Heart left ventricle (tissue), 13 donors: ENCODE data around the gene SIN3A.

ENCODE experiments used
- CTCF ChIP-seq, 12 donors: fragments of 200-600 bp; sonication (generic) in 4 of 12; IDR thresholded peaks; one replicate each; pipeline versions ENCODE4 v1.5.0 to v1.8.0; 2018 to 2022; ENCODE audit warnings: antibody characterized with exemption in 12 of 12, mild to moderate bottlenecking in 5 of 12
- POLR2A ChIP-seq, 2 donors: fragments of 450-650 bp; IDR thresholded peaks; one replicate each; pipeline ENCODE4 v1.6.1; 2017; ENCODE audit warnings: antibody characterized with exemption in 2 of 2, mild to moderate bottlenecking in 2 of 2, moderate library complexity in 2 of 2
- donor health status: ischemic (EF 13 %, LVEDD 7.1; RV severe dilation, severe dysfunction).
- donor health status: DM: no; HTN: yes; CAD: no.
- donor health status: DM: no; HTN: no; CAD: no.
- donor health status: ischemic (EF 25% LVEDD 6.9; RV normal size, moderate dysfunction).
- donor health status: ischemic (EF 25% LVEDD 5.7; RV mildly dilated, moderate dysfunction).
- donor health status: ischemic (EF 35%, LVEDD 5.7; RV mildly dilated, moderate dysfunction).
- donor health status: nonischemic (EF 11% LVEDD 7.7; RV severe dilation, severe dysfunction).
- donor health status: DM: yes; HTN: yes; CAD: no.
- donor health status: PGD.
- donor health status: ischemic (EF 29% LVEDD 5.4; RV normal size, mild dysfunction).
- donor health status: nonischemic (EF 23%, LVEDD 6.1; RV moderate dilation, normal function).

GRCh38 chr15:75428152-75428551 is 23.3 kb downstream of the SIN3A start:
- TF ChIP-seq CTCF (IDR thresholded peaks at IDR 0.05): no peak
- TF ChIP-seq POLR2A (IDR thresholded peaks at IDR 0.05): no peak
